Trophoblast cell (in vitro differentiated cells and primary cell): ENCODE results near the gene WDR27.
A peak's percentile ranks its signal among the peaks of the same experiment; 100 is the strongest.
"Not testable (repeated sequence)": the region's sequence is repeated elsewhere in the genome, so short reads cannot be mapped to it uniquely, and the experiment has no call there.

Experiments used
- DNase-seq, 2 donors: peaks; one replicate each; pipeline ENCODE4 v3.0.0-alpha.2; 2016
- H2AFZ ChIP-seq: 2 replicates; pipeline ENCODE4 v1.6.1; 2013; ENCODE audit warnings: low read length, moderate library complexity, mild to moderate bottlenecking; ENCODE audit not compliant: insufficient read depth, poor library complexity
- H2AK5ac ChIP-seq: 2 replicates; pipeline ENCODE4 v1.6.1; 2013; ENCODE audit warnings: mild to moderate bottlenecking, low read length
- H2BK120ac ChIP-seq: 2 replicates; pipeline ENCODE4 v1.6.1; 2013; ENCODE audit warnings: low read length, mild to moderate bottlenecking, moderate library complexity; ENCODE audit not compliant: insufficient read depth, poor library complexity
- H2BK12ac ChIP-seq: 2 replicates; pipeline ENCODE4 v1.6.1; 2013; ENCODE audit warnings: mild to moderate bottlenecking, low read length, moderate library complexity
- H2BK5ac ChIP-seq: 2 replicates; pipeline ENCODE4 v1.6.1; 2013; ENCODE audit warnings: low read length, low read depth, moderate library complexity, mild to moderate bottlenecking; ENCODE audit not compliant: poor library complexity
- H3K14ac ChIP-seq: 2 replicates; pipeline ENCODE4 v1.6.1; 2013; ENCODE audit warnings: mild to moderate bottlenecking, low read length
- H3K18ac ChIP-seq: 2 replicates; pipeline ENCODE4 v1.6.1; 2013; ENCODE audit warnings: mild to moderate bottlenecking, low read length
- H3K23ac ChIP-seq: 2 replicates; pipeline ENCODE4 v1.6.1; 2013; ENCODE audit warnings: low read length
- H3K27ac ChIP-seq: 2 replicates; pipeline ENCODE4 v1.5.1; 2013; ENCODE audit warnings: low read depth, mild to moderate bottlenecking, inconsistent platforms, low read length, moderate library complexity
- H3K27me3 ChIP-seq: 2 replicates; pipeline ENCODE4 v1.6.1; 2013; ENCODE audit warnings: inconsistent platforms, mild to moderate bottlenecking, low read length, moderate library complexity; ENCODE audit not compliant: insufficient read depth
- H3K36me3 ChIP-seq, 2 experiments: 1 replicate in 1 of 2; 2 replicates in 1 of 2; pipeline ENCODE4 v1.6.1; 2013; ENCODE audit warnings: low read length in 2 of 2, mild to moderate bottlenecking in 2 of 2, moderate library complexity in 1 of 2; ENCODE audit not compliant: insufficient read depth in 2 of 2, control insufficient read depth in 1 of 2
- H3K4ac ChIP-seq: 2 replicates; pipeline ENCODE4 v1.6.1; 2013; ENCODE audit warnings: low read depth, mild to moderate bottlenecking, low read length, moderate library complexity
- H3K4me1 ChIP-seq, 2 experiments: 1 replicate in 1 of 2; 2 replicates in 1 of 2; pipeline ENCODE4 v1.6.1; 2013; ENCODE audit warnings: low read length in 2 of 2, mild to moderate bottlenecking in 2 of 2, moderate library complexity in 1 of 2; ENCODE audit not compliant: insufficient read depth in 2 of 2, control insufficient read depth in 1 of 2
- H3K4me2 ChIP-seq: 2 replicates; pipeline ENCODE4 v1.6.1; 2013; ENCODE audit warnings: inconsistent platforms, mild to moderate bottlenecking, low read length, moderate library complexity
- H3K4me3 ChIP-seq: 2 replicates; pipeline ENCODE4 v1.5.1; 2013; ENCODE audit warnings: mild to moderate bottlenecking, low read depth, low read length, inconsistent platforms
- H3K79me1 ChIP-seq: one replicate; pipeline ENCODE4 v1.6.1; 2013; ENCODE audit warnings: low read length
- H3K79me2 ChIP-seq: 2 replicates; pipeline ENCODE4 v1.6.1; 2013; ENCODE audit warnings: low read length, mild to moderate bottlenecking; ENCODE audit not compliant: control insufficient read depth, insufficient read depth, poor library complexity
- H3K9ac ChIP-seq: 2 replicates; pipeline ENCODE4 v1.6.1; 2013; ENCODE audit warnings: mild to moderate bottlenecking, low read length
- H3K9me3 ChIP-seq: 2 replicates; pipeline ENCODE4 v1.6.1; 2013; ENCODE audit warnings: low read depth, mild to moderate bottlenecking, control low read depth, inconsistent platforms, low read length; ENCODE audit not compliant: insufficient read depth
- H4K12ac ChIP-seq: 2 replicates; pipeline ENCODE4 v1.6.1; 2013; ENCODE audit warnings: low read depth, mild to moderate bottlenecking, low read length, moderate library complexity
- H4K8ac ChIP-seq: 2 replicates; pipeline ENCODE4 v1.6.1; 2013; ENCODE audit warnings: low read depth, mild to moderate bottlenecking, low read length, moderate library complexity
- H4K91ac ChIP-seq: one replicate; pipeline ENCODE4 v1.6.1; 2013; ENCODE audit warnings: low read depth, mild to moderate bottlenecking, low read length, moderate library complexity
- WGBS: extraction: QIAGEN DNeasy Blood & Tissue Kit; methylation state at CpG from one replicate; pipeline ENCODE4 v1.1.7; 2013; ENCODE audit warnings: missing lambda C conversion rate; ENCODE audit not compliant: insufficient read length, insufficient coverage; ENCODE audit errors: extremely low coverage; 5-methylcytosine and 5-hydroxymethylcytosine counted together

The WDR27 gene

GRCh38 chr6:169619650-169620049 lies 82.2 kb downstream of the WDR27 start:
- WGBS: no CpG with 5 or more reads among the region's 1 CpG
- no peak overlapping the region for H2AFZ ChIP-seq
- no peak overlapping the region for H3K23ac ChIP-seq
- H3K4ac ChIP-seq: no peak overlapping the region
- peak overlapping the region; percentile 79 for H3K27ac ChIP-seq
- H4K8ac ChIP-seq: no peak overlapping the region
- H3K9ac ChIP-seq: no peak overlapping the region
- H3K18ac ChIP-seq: no peak overlapping the region
- H3K4me1 ChIP-seq: peaks cover 8 to 17% of the 10 kb centered on the region in 2 experiments
- no peak overlapping the region for H2BK120ac ChIP-seq
- H2AK5ac ChIP-seq: no peak overlapping the region
- no peaks in the 10 kb centered on the region for H3K79me2 ChIP-seq
- H2BK12ac ChIP-seq: no peak overlapping the region
- H2BK5ac ChIP-seq: no peak overlapping the region
- no peak overlapping the region for H3K4me3 ChIP-seq
- no peak overlapping the region for H4K12ac ChIP-seq
- peaks cover 10% of the 10 kb centered on the region for H3K9me3 ChIP-seq
- H3K79me1 ChIP-seq: peaks cover 3% of the 10 kb centered on the region
- no peak overlapping the region for H3K14ac ChIP-seq
- H3K36me3 ChIP-seq: peaks cover 9 to 11% of the 10 kb centered on the region in 2 experiments
- H3K27me3 ChIP-seq: no peaks in the 10 kb centered on the region
- no peak overlapping the region for H4K91ac ChIP-seq
- peak; percentile 38 to 81 for DNase-seq
- peak overlapping the region; percentile 43 for H3K4me2 ChIP-seq

GRCh38 chr6:169618526-169619490 lies 83.0 kb downstream of the WDR27 start:
- WGBS: no CpG with 5 or more reads among the region's 7 CpGs
- H3K4ac ChIP-seq: no peak overlapping the region
- H2BK120ac ChIP-seq: no peak overlapping the region
- no peak overlapping the region for H3K14ac ChIP-seq
- peaks cover 3% of the 10 kb centered on the region for H3K79me1 ChIP-seq
- H2BK5ac ChIP-seq: no peak overlapping the region
- H3K18ac ChIP-seq: no peak overlapping the region
- H3K9me3 ChIP-seq: peaks cover 5% of the 10 kb centered on the region
- H2BK12ac ChIP-seq: no peak overlapping the region
- H3K9ac ChIP-seq: no peak overlapping the region
- H3K36me3 ChIP-seq: peaks cover 2 to 4% of the 10 kb centered on the region in 2 experiments
- no peak overlapping the region for H3K23ac ChIP-seq
- no peaks in the 10 kb centered on the region for H3K27me3 ChIP-seq
- no peak overlapping the region for H4K12ac ChIP-seq
- no peak for DNase-seq
- no peak overlapping the region for H3K4me2 ChIP-seq
- H3K79me2 ChIP-seq: no peaks in the 10 kb centered on the region
- H2AFZ ChIP-seq: no peak overlapping the region
- H4K91ac ChIP-seq: no peak overlapping the region
- H3K4me1 ChIP-seq: peaks cover 8 to 17% of the 10 kb centered on the region in 2 experiments
- H4K8ac ChIP-seq: no peak overlapping the region
- H2AK5ac ChIP-seq: no peak overlapping the region
- H3K4me3 ChIP-seq: no peak overlapping the region
- H3K27ac ChIP-seq: no peak overlapping the region

DNA sequence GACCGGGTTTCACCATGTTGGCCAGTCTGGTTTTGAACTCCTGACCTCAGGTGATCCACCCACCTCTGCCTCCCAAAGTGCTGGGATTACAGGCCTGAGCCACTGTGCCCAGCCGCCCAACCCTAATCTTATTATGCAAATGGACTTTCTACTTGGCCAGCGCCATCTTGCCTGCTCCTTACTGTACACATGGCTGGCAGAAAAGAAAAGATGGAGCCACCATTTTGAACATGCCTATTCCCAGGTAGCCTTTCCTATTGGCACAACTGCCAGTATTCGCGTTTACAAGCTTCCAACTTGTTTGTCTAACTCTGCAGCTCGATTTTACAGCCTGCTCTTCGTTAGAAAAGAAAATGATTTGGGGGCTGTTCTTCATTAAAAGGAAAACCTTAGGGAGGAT lies 84.3 kb downstream of the WDR27 start:
- Histone ChIP-seq H3K79me2 (no peaks in the 10 kb centered on the region), H4K12ac (no peak overlapping the region), H4K91ac (no peak overlapping the region), H2AK5ac (no peak overlapping the region), H3K23ac (no peak overlapping the region), H2BK12ac (no peak overlapping the region), H3K4me3 (no peak overlapping the region), H3K4me1 (peaks cover 6 to 13% of the 10 kb centered on the region in 2 experiments), H3K9me3 (no peaks in the 10 kb centered on the region), H3K4ac (no peak overlapping the region), H3K4me2 (no peak overlapping the region), H3K27me3 (no peaks in the 10 kb centered on the region), H2BK120ac (no peak overlapping the region), H4K8ac (no peak overlapping the region), H3K18ac (no peak overlapping the region), H3K36me3 (no peaks in the 10 kb centered on the region), H3K79me1 (peaks cover 1% of the 10 kb centered on the region), H2AFZ (no peak overlapping the region), H3K9ac (no peak overlapping the region), H3K27ac (no peak overlapping the region), H2BK5ac (no peak overlapping the region), H3K14ac (no peak overlapping the region)
- no CpG with 5 or more reads among the region's 7 CpGs for WGBS
- DNase-seq: no peak

GRCh38 chr6:169608609-169609008 lies 93.2 kb downstream of the WDR27 start:
- H3K18ac ChIP-seq, H3K27ac ChIP-seq: not testable (repeated sequence)

More at GRCh38 chr6:169608609-169609008, 93.2 kb downstream of the WDR27 start:
- H4K8ac ChIP-seq, H3K4me3 ChIP-seq, H4K12ac ChIP-seq, H2BK5ac ChIP-seq, H3K14ac ChIP-seq, H4K91ac ChIP-seq, H3K9ac ChIP-seq, H3K4ac ChIP-seq, H2AK5ac ChIP-seq, H3K4me2 ChIP-seq, H3K36me3 ChIP-seq, H2BK120ac ChIP-seq, H3K27me3 ChIP-seq, DNase-seq, H3K23ac ChIP-seq, H3K79me2 ChIP-seq, H3K4me1 ChIP-seq, H2AFZ ChIP-seq, H3K9me3 ChIP-seq, H3K79me1 ChIP-seq, H2BK12ac ChIP-seq: not testable (repeated sequence)
- no CpG with 5 or more reads among the region's 2 CpGs for WGBS
